HFFc6 (cell line): Measurements from ENCODE around the gene CCDC92. TPM values are rescaled to one million over a fixed set of nuclear protein-coding genes. Genes with fewer than 3 reads are reported as not detected.

Source experiments
- DNase-seq: peaks from one replicate; pipeline ENCODE4 v3.0.0-alpha.2; 2018
- H3K27ac Mint-ChIP-seq: 2 replicates; pipeline ENCODE4 v1.8.0; 2020; ENCODE audit warnings: mild to moderate bottlenecking, mixed read lengths
- H3K27me3 Mint-ChIP-seq: 2 replicates; pipeline ENCODE4 v1.8.0; 2021; ENCODE audit warnings: mild to moderate bottlenecking, moderate library complexity, mixed read lengths; ENCODE audit not compliant: insufficient read depth
- H3K36me3 Mint-ChIP-seq: 2 replicates; pipeline ENCODE4 v1.8.0; 2021; ENCODE audit warnings: low read depth, mixed read lengths
- H3K4me1 Mint-ChIP-seq: 2 replicates; pipeline ENCODE4 v1.8.0; 2020; ENCODE audit warnings: low read depth, mixed read lengths
- H3K4me3 Mint-ChIP-seq: 2 replicates; pipeline ENCODE4 v1.8.0; 2020; ENCODE audit warnings: mild to moderate bottlenecking, moderate library complexity, mixed read lengths
- H3K9me3 Mint-ChIP-seq: 2 replicates; pipeline ENCODE4 v1.8.0; 2020; ENCODE audit warnings: mild to moderate bottlenecking, mixed read lengths
- CTCF ChIP-seq: fragments of 200-600 bp; sonication (generic); IDR thresholded peaks from 2 replicates; pipeline ENCODE4 v1.5.0; 2021; ENCODE audit warnings: antibody characterized with exemption, mild to moderate bottlenecking
- total RNA-seq, 6 experiments: library from RNA; stranded (reverse); fragmentation: NEBNext Ultra II Directional; extraction: Animal tissue kit (Norgen Biotek cat#: 25700); gene quantifications; 2 replicates in 1 of 6; 3 replicates in 5 of 6; pipeline ENCODE4 v1.2.3, GENCODE V29; 2021

CCDC92 gene
- total RNA-seq, 6 experiments from 2014 or later: 48.3 to 55.1 (median 51.6) TPM

- H3K9me3 Mint-ChIP-seq: peaks cover 3% of the 10 kb centered on the region; the same call in 1 of the 2 replicates
- H3K4me3 Mint-ChIP-seq: peak overlapping the region; percentile 89
- H3K27me3 Mint-ChIP-seq: peaks cover 15% of the 10 kb centered on the region
- TF ChIP-seq CTCF: no peak
- DNase-seq: peak; percentile 83
- H3K4me1 Mint-ChIP-seq: peaks cover 29% of the 10 kb centered on the region
- H3K27ac Mint-ChIP-seq: peak overlapping the region; percentile 95
- 0 out of 2 replicates have a peak, but pooled peaks cover 4% of the 10 kb centered on the region for H3K36me3 Mint-ChIP-seq
Observed at GRCh38 chr12:123897221-123897620, 75.4 kb downstream of the CCDC92 start.

DNA sequence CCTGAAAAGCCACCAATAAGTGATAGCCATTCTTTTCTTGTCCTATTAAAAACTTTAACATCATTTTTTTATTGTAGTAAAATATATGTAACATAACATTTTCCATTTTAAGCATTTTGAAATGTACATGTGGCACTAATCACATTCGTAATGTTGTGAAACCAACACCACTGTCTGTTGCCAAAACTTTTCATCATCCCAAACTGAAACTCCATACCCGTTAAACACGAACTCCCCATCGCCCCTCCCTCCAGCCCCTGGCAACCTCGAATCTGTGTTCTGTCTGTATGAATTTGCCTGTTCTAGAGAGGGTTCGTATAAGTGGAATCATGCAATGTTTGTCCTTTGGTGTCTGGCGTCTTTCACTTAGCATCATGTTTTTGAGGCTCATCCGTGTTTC, 75.9 kb downstream of the CCDC92 start:
- peak; percentile 43 for DNase-seq
- TF ChIP-seq CTCF: no peak
- 0 out of 2 replicates have a peak, but pooled peaks cover 4% of the 10 kb centered on the region for H3K36me3 Mint-ChIP-seq

GRCh38 chr12:123895451-123895850, 77.2 kb downstream of the CCDC92 start:
- 0 out of 2 replicates have a peak, but pooled peaks cover 4% of the 10 kb centered on the region for H3K36me3 Mint-ChIP-seq
- peaks cover 31% of the 10 kb centered on the region for H3K4me1 Mint-ChIP-seq
- no peak for DNase-seq
- H3K27me3 Mint-ChIP-seq: peaks cover 18% of the 10 kb centered on the region
- no peak overlapping the region for H3K27ac Mint-ChIP-seq
- TF ChIP-seq CTCF: no peak
- H3K9me3 Mint-ChIP-seq: peaks cover 3% of the 10 kb centered on the region; the same call in 1 of the 2 replicates
- no peak overlapping the region for H3K4me3 Mint-ChIP-seq

More for the DNA sequence above, 75.9 kb downstream of the CCDC92 start:
- peak overlapping the region; percentile 95 for H3K27ac Mint-ChIP-seq
- H3K4me3 Mint-ChIP-seq: peak overlapping the region; percentile 89
- peaks cover 30% of the 10 kb centered on the region for H3K4me1 Mint-ChIP-seq
- peaks cover 10% of the 10 kb centered on the region for H3K27me3 Mint-ChIP-seq
- peaks cover 3% of the 10 kb centered on the region; the same call in 1 of the 2 replicates for H3K9me3 Mint-ChIP-seq

DNA sequence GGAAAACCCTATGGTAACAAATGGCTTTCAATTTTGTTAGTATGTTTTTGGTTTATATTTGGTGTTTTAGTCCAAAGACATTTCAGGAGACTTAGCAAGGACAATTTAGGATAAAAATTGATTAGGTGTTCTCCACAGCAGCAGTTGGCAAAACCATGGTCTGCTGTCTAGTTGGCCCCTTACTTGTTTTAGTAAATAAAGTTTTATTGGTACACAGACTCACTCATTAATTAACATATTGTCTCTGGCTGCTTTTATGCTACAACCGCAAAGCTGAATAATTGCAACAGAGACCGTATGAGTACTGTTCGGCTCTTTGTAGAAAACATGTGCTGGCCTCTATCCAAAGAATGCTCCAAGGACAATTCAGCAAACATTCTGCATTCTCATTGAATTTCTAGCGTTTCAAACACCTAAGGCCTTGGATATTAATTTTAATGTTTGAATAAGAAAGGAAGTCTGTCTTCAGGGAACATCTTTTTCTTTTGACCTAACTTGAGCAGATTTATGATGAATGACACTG, 77.7 kb downstream of the CCDC92 start:
- Mint-ChIP-seq H3K4me1 (peaks cover 31% of the 10 kb centered on the region), H3K9me3 (peaks cover 3% of the 10 kb centered on the region; the same call in 1 of the 2 replicates), H3K27me3 (peaks cover 19% of the 10 kb centered on the region), H3K4me3 (no peak overlapping the region), H3K36me3 (0 out of 2 replicates have a peak, but pooled peaks cover 4% of the 10 kb centered on the region), H3K27ac (no peak overlapping the region)
- no peak for DNase-seq
- no peak for TF ChIP-seq CTCF

DNA sequence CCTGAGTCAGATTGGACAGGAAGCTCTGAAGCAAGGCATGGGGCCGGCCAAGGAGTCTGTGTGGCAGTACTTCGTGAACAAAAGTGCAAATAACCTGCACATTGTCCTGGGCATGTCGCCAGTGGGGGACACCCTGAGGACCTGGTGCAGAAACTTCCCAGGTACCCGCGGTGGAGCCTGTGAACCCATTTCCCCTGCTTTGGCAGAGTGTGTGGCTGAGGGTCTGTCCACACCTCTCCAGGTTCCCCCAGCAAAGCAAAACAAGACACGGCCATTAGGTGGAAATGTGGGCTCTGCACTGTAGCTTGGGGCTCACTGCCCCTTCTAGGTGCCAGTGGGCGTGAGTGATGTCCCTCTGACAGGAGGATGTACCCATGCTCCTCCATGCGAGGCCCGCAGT, 79.4 kb downstream of the CCDC92 start:
- Mint-ChIP-seq H3K4me1 (peaks cover 31% of the 10 kb centered on the region), H3K36me3 (no peaks in the 10 kb centered on the region), H3K9me3 (no peaks in the 10 kb centered on the region), H3K4me3 (no peak overlapping the region), H3K27me3 (peaks cover 26% of the 10 kb centered on the region), H3K27ac (no peak overlapping the region)
- no peak for DNase-seq
- TF ChIP-seq CTCF: no peak
